Measurements from ENCODE around the gene ANKRD53. TPM values are rescaled to one million over a fixed set of nuclear protein-coding genes. Genes with fewer than 3 reads are reported as not detected.
"Not testable (repeated sequence)": the region's sequence is repeated elsewhere in the genome, so short reads cannot be mapped to it uniquely, and the experiment has no call there.

ANKRD53 gene
- total RNA-seq, 1 experiment from 2014 or later: not detected

- no peak for DNase-seq (ENCODE audit: low read depth)
- in situ Hi-C loops (cut with HindIII; ENCODE audit: low pct_unique_long_range_greater_than_20kb, low sequenced_read_pairs): no loop called here
These were observed 6.3 kb downstream of the ANKRD53 start for GRCh38 chr2:70984576-70985282.

- in situ Hi-C loops (cut with HindIII; ENCODE audit: low pct_unique_long_range_greater_than_20kb, low sequenced_read_pairs): no loop called here
- DNase-seq (ENCODE audit: low read depth): no peak
These were observed 6.9 kb downstream of the ANKRD53 start for GRCh38 chr2:70985283-70985688.

- DNase-seq (ENCODE audit: low read depth): no peak
- in situ Hi-C loops (cut with HindIII; ENCODE audit: low pct_unique_long_range_greater_than_20kb, low sequenced_read_pairs): no loop called here
These were observed 7.5 kb downstream of the ANKRD53 start for GRCh38 chr2:70985956-70986355.

- in situ Hi-C loops (cut with HindIII; ENCODE audit: low pct_unique_long_range_greater_than_20kb, low sequenced_read_pairs): no loop called here
- DNase-seq (ENCODE audit: low read depth): no peak
These were observed 8.2 kb downstream of the ANKRD53 start for GRCh38 chr2:70986499-70987189.

- no peak for DNase-seq (ENCODE audit: low read depth)
- in situ Hi-C loops (cut with HindIII; ENCODE audit: low pct_unique_long_range_greater_than_20kb, low sequenced_read_pairs): no loop called here
These were observed 9.0 kb downstream of the ANKRD53 start for GRCh38 chr2:70987386-70987785.

- DNase-seq (ENCODE audit: low read depth): no peak
- in situ Hi-C loops (cut with HindIII; ENCODE audit: low pct_unique_long_range_greater_than_20kb, low sequenced_read_pairs): no loop called here
These were observed 9.7 kb downstream of the ANKRD53 start for GRCh38 chr2:70988151-70988550.

- in situ Hi-C loops (cut with HindIII; ENCODE audit: low pct_unique_long_range_greater_than_20kb, low sequenced_read_pairs): no loop called here
- no peak for DNase-seq (ENCODE audit: low read depth)
These were observed 10.6 kb downstream of the ANKRD53 start for GRCh38 chr2:70988726-70989648.

- in situ Hi-C loops (cut with HindIII; ENCODE audit: low pct_unique_long_range_greater_than_20kb, low sequenced_read_pairs): no loop called here
- no peak for DNase-seq (ENCODE audit: low read depth)
These were observed 11.8 kb downstream of the ANKRD53 start for GRCh38 chr2:70990216-70990615.

- DNase-seq (ENCODE audit: low read depth): no peak
- in situ Hi-C loops (cut with HindIII; ENCODE audit: low pct_unique_long_range_greater_than_20kb, low sequenced_read_pairs): no loop called here
These were observed 12.7 kb downstream of the ANKRD53 start for GRCh38 chr2:70991142-70991541.

GRCh38 chr2:70991742-70992141 lies 13.3 kb downstream of the ANKRD53 start:
- in situ Hi-C loops (cut with HindIII; ENCODE audit: low pct_unique_long_range_greater_than_20kb, low sequenced_read_pairs): no loop called here

GRCh38 chr2:70992945-70993853 lies 14.8 kb downstream of the ANKRD53 start:
- no peak for DNase-seq (ENCODE audit: low read depth)
- in situ Hi-C loops (cut with HindIII; ENCODE audit: low pct_unique_long_range_greater_than_20kb, low sequenced_read_pairs): no loop called here

More at GRCh38 chr2:70991742-70992141, 13.3 kb downstream of the ANKRD53 start:
- DNase-seq (ENCODE audit: low read depth): no peak

GRCh38 chr2:70994009-70994698 lies 15.7 kb downstream of the ANKRD53 start:
- peak; percentile 18 for DNase-seq (ENCODE audit: low read depth)
- in situ Hi-C loops (cut with HindIII; ENCODE audit: low pct_unique_long_range_greater_than_20kb, low sequenced_read_pairs): no loop called here

GRCh38 chr2:70994699-70995425 lies 16.4 kb downstream of the ANKRD53 start, which contains the start of gene TEX261:
Gene TEX261 (minus strand): TSS chr2:70994873. CDS start chr2:70994757, 116 bp downstream.
- peak; percentile 91 for DNase-seq (ENCODE audit: low read depth)
- in situ Hi-C loops (cut with HindIII; ENCODE audit: low pct_unique_long_range_greater_than_20kb, low sequenced_read_pairs): no loop called here

- in situ Hi-C loops (cut with HindIII; ENCODE audit: low pct_unique_long_range_greater_than_20kb, low sequenced_read_pairs): no loop called here
- DNase-seq (ENCODE audit: low read depth): peak; percentile 40
These were observed 16.9 kb downstream of the ANKRD53 start for GRCh38 chr2:70995426-70995729.

- DNase-seq (ENCODE audit: low read depth); in situ Hi-C loops (cut with HindIII; ENCODE audit: low pct_unique_long_range_greater_than_20kb, low sequenced_read_pairs): not testable (repeated sequence)
These were observed 20.5 kb downstream of the ANKRD53 start for GRCh38 chr2:70998885-70999284.

GRCh38 chr2:70999362-70999761 lies 20.9 kb downstream of the ANKRD53 start:
- in situ Hi-C loops (cut with HindIII; ENCODE audit: low pct_unique_long_range_greater_than_20kb, low sequenced_read_pairs): no loop called here
- DNase-seq (ENCODE audit: low read depth): no peak

- in situ Hi-C loops (cut with HindIII; ENCODE audit: low pct_unique_long_range_greater_than_20kb, low sequenced_read_pairs); DNase-seq (ENCODE audit: low read depth): not testable (repeated sequence)
These were observed 21.5 kb downstream of the ANKRD53 start for GRCh38 chr2:70999931-71000330.

All from Caki2 (cell line).